Stimulated activated naive CD8-positive, alpha-beta T cell treated with anti-CD3 and anti-CD28 coated beads, Interleukin-15, amount 100 ng/mL, for 72 hours (primary cell): Measurements from ENCODE around the gene ENO2.

ENCODE experiments used
- ATAC-seq: fragments of 150-1000 bp; cut with Tn5 transposase; 2 replicates; pipeline ENCODE4 v1.10.0; 2021; ENCODE audit warnings: mild to moderate bottlenecking, moderate library complexity
- DNase-seq, 2 donors: peaks; one replicate each; pipeline ENCODE4 v3.0.0; 2021 to 2022
- H3K27ac Mint-ChIP-seq, 2 donors: one replicate each; pipeline ENCODE4 v1.8.0; 2022; ENCODE audit warnings: mild to moderate bottlenecking in 2 of 2, mixed read lengths in 2 of 2, moderate library complexity in 2 of 2
- H3K27me3 Mint-ChIP-seq: one replicate; pipeline ENCODE4 v1.8.0; 2022; ENCODE audit warnings: mixed read lengths
- H3K4me1 Mint-ChIP-seq: one replicate; pipeline ENCODE4 v1.8.0; 2022; ENCODE audit warnings: mild to moderate bottlenecking, mixed read lengths
- H3K4me3 Mint-ChIP-seq, 2 donors: one replicate each; pipeline ENCODE4 v1.8.0; 2022; ENCODE audit warnings: mild to moderate bottlenecking in 2 of 2, mixed read lengths in 2 of 2, moderate library complexity in 1 of 2
- H3K9me3 Mint-ChIP-seq, 2 donors: one replicate each; pipeline ENCODE4 v1.8.0; 2022; ENCODE audit warnings: mixed read lengths in 2 of 2

Gene ENO2

GRCh38 chr12:6917491-6918231 is 3.3 kb downstream of the ENO2 start:
- no peaks in the 10 kb centered on the region for H3K9me3 Mint-ChIP-seq
- H3K4me3 Mint-ChIP-seq: no peak overlapping the region
- H3K27ac Mint-ChIP-seq: no peak overlapping the region
- DNase-seq (no peak), ATAC-seq (no peak)
- H3K4me1 Mint-ChIP-seq: peaks cover 65% of the 10 kb centered on the region
- H3K27me3 Mint-ChIP-seq: no peaks in the 10 kb centered on the region

GRCh38 chr12:6919588-6919987 is 5.2 kb downstream of the ENO2 start:
- Mint-ChIP-seq H3K27ac (peak overlapping the region; percentile 4 to 89), H3K27me3 (no peaks in the 10 kb centered on the region), H3K4me1 (peaks cover 69% of the 10 kb centered on the region), H3K4me3 (no peak overlapping the region), H3K9me3 (no peaks in the 10 kb centered on the region)
- DNase-seq (no peak), ATAC-seq (no peak)

- no peaks in the 10 kb centered on the region for H3K27me3 Mint-ChIP-seq
- H3K27ac Mint-ChIP-seq: peak overlapping the region in 1 of 2 donors; percentile 21
- H3K4me1 Mint-ChIP-seq: peaks cover 67% of the 10 kb centered on the region
- H3K4me3 Mint-ChIP-seq: no peak overlapping the region
- no peak for DNase-seq
- no peak for ATAC-seq
- no peaks in the 10 kb centered on the region for H3K9me3 Mint-ChIP-seq
Observed at GRCh38 chr12:6921539-6921938, 7.2 kb downstream of the ENO2 start.

- no peak for ATAC-seq
- Mint-ChIP-seq H3K27me3 (no peaks in the 10 kb centered on the region), H3K4me3 (no peak overlapping the region), H3K27ac (peak overlapping the region; percentile 23 to 78), H3K9me3 (no peaks in the 10 kb centered on the region), H3K4me1 (peaks cover 67% of the 10 kb centered on the region)
- no peak for DNase-seq
Observed at GRCh38 chr12:6921996-6922946, 7.9 kb downstream of the ENO2 start.

- Mint-ChIP-seq H3K4me3 (no peak overlapping the region), H3K4me1 (peaks cover 66% of the 10 kb centered on the region), H3K27me3 (no peaks in the 10 kb centered on the region), H3K9me3 (no peaks in the 10 kb centered on the region), H3K27ac (peak overlapping the region in 1 of 2 donors; percentile 5)
- no peak for DNase-seq
- ATAC-seq: no peak
Observed at GRCh38 chr12:6923003-6923732, 8.8 kb downstream of the ENO2 start.

- H3K27ac Mint-ChIP-seq: no peak overlapping the region
Observed at GRCh38 chr12:6923851-6924250, 9.5 kb downstream of the ENO2 start.

GRCh38 chr12:6925239-6925539 is 10.8 kb downstream of the ENO2 start:
- H3K27me3 Mint-ChIP-seq: no peaks in the 10 kb centered on the region
- peak overlapping the region in 1 of 2 donors; percentile 52 for H3K4me3 Mint-ChIP-seq
- no peaks in the 10 kb centered on the region for H3K9me3 Mint-ChIP-seq
- ATAC-seq: no peak
- DNase-seq: no peak
- H3K4me1 Mint-ChIP-seq: peaks cover 74% of the 10 kb centered on the region
- H3K27ac Mint-ChIP-seq: no peak overlapping the region

More at GRCh38 chr12:6923851-6924250, 9.5 kb downstream of the ENO2 start:
- DNase-seq (no peak), ATAC-seq (no peak)
- Mint-ChIP-seq H3K4me1 (peaks cover 72% of the 10 kb centered on the region), H3K9me3 (no peaks in the 10 kb centered on the region), H3K4me3 (no peak overlapping the region), H3K27me3 (no peaks in the 10 kb centered on the region)

GRCh38 chr12:6925540-6926279 is 11.3 kb downstream of the ENO2 start:
- DNase-seq (peak in 1 of 2 donors; percentile 10), ATAC-seq (no peak)
- H3K27me3 Mint-ChIP-seq: no peaks in the 10 kb centered on the region
- no peaks in the 10 kb centered on the region for H3K9me3 Mint-ChIP-seq
- peak overlapping the region in 1 of 2 donors; percentile 91 for H3K4me3 Mint-ChIP-seq
- H3K4me1 Mint-ChIP-seq: peaks cover 78% of the 10 kb centered on the region
- H3K27ac Mint-ChIP-seq: no peak overlapping the region

- no peaks in the 10 kb centered on the region for H3K9me3 Mint-ChIP-seq
- no peaks in the 10 kb centered on the region for H3K27me3 Mint-ChIP-seq
- H3K4me1 Mint-ChIP-seq: peaks cover 82% of the 10 kb centered on the region
- ATAC-seq (peak; percentile 56), DNase-seq (peak in 1 of 2 donors; percentile 50)
- H3K4me3 Mint-ChIP-seq: peak within 1 kb of the TSS; percentile 95 to 97
- H3K27ac Mint-ChIP-seq: peak within 1 kb of the TSS; percentile 96 to 98
Observed at GRCh38 chr12:6927379-6928021, 13.1 kb downstream of the ENO2 start, which contains the start of gene ATN1. Gene ATN1, plus strand, starts transcription at chr12:6927959. Its CDS starts 6,043 bp downstream, at chr12:6934002.

- peak overlapping the region; percentile 95 to 97 for H3K4me3 Mint-ChIP-seq
- peak overlapping the region; percentile 96 to 97 for H3K27ac Mint-ChIP-seq
- H3K9me3 Mint-ChIP-seq: no peaks in the 10 kb centered on the region
- ATAC-seq (peak; percentile 22), DNase-seq (peak in 1 of 2 donors; percentile 19)
- no peaks in the 10 kb centered on the region for H3K27me3 Mint-ChIP-seq
- peaks cover 82% of the 10 kb centered on the region for H3K4me1 Mint-ChIP-seq
Observed at GRCh38 chr12:6928022-6928702, 13.8 kb downstream of the ENO2 start.

GRCh38 chr12:6928703-6929407 is 14.5 kb downstream of the ENO2 start:
- H3K9me3 Mint-ChIP-seq: no peaks in the 10 kb centered on the region
- peaks cover 84% of the 10 kb centered on the region for H3K4me1 Mint-ChIP-seq
- peak overlapping the region; percentile 95 to 97 for H3K4me3 Mint-ChIP-seq
- H3K27me3 Mint-ChIP-seq: no peaks in the 10 kb centered on the region
- ATAC-seq (no peak), DNase-seq (no peak)
- peak overlapping the region; percentile 96 to 97 for H3K27ac Mint-ChIP-seq

GRCh38 chr12:6929466-6930452 is 15.4 kb downstream of the ENO2 start:
- Mint-ChIP-seq H3K27ac (peak overlapping the region; percentile 52 to 87), H3K27me3 (no peaks in the 10 kb centered on the region), H3K9me3 (no peaks in the 10 kb centered on the region), H3K4me3 (peak overlapping the region; percentile 59 to 95), H3K4me1 (peaks cover 84% of the 10 kb centered on the region)
- DNase-seq: no peak
- ATAC-seq: no peak

GRCh38 chr12:6932766-6933165 is 18.4 kb downstream of the ENO2 start:
- Mint-ChIP-seq H3K4me3 (no peak overlapping the region), H3K27ac (no peak overlapping the region), H3K9me3 (no peaks in the 10 kb centered on the region), H3K27me3 (no peaks in the 10 kb centered on the region), H3K4me1 (peaks cover 84% of the 10 kb centered on the region)
- DNase-seq: no peak
- ATAC-seq: no peak
